LNCAP (cell line): ENCODE results near the gene NEURL2.

Experiments used
- TF ChIP-seq, protein P1 (sequence below): fragments of 450-650 bp; IDR thresholded peaks from 2 replicates; pipeline ENCODE4 v1.5.1; 2017; ENCODE audit warnings: mild to moderate bottlenecking

Gene NEURL2

DNA sequence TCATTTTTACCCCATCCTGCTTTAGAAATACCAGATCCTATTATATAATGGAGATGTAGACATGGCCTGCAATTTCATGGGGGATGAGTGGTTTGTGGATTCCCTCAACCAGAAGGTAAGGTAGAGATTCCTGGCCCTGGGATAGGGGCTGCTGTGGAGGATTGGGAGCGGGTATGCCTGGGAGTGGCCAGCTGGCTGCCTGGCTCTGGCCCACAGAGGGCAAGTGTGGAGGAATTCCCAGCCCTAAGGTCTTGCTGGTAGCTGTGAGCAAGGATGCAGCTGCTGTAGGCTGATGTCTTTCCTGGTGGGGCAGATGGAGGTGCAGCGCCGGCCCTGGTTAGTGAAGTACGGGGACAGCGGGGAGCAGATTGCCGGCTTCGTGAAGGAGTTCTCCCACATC is 6.7 kb upstream of the NEURL2 start:
- TF ChIP-seq, protein P1, sequence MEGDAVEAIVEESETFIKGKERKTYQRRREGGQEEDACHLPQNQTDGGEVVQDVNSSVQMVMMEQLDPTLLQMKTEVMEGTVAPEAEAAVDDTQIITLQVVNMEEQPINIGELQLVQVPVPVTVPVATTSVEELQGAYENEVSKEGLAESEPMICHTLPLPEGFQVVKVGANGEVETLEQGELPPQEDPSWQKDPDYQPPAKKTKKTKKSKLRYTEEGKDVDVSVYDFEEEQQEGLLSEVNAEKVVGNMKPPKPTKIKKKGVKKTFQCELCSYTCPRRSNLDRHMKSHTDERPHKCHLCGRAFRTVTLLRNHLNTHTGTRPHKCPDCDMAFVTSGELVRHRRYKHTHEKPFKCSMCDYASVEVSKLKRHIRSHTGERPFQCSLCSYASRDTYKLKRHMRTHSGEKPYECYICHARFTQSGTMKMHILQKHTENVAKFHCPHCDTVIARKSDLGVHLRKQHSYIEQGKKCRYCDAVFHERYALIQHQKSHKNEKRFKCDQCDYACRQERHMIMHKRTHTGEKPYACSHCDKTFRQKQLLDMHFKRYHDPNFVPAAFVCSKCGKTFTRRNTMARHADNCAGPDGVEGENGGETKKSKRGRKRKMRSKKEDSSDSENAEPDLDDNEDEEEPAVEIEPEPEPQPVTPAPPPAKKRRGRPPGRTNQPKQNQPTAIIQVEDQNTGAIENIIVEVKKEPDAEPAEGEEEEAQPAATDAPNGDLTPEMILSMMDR = no peak

DNA sequence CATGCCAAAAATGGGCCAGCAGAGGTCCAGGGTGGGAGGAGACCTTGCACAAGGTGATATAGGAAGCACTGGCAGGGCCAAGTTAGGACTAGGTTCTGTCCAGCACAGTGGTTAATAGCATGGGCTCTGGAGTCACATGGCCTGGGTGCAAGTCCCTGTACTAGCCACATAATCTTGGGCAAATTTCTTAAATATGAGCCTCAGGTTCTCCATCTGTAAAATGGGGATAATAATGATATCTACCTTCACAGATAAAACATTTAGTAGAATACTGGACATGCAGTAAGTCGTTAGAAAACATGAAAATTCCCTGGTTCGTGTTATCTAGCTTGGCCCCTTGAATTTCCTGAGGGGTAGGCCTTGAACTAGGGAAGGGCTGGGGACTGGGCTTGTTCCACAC is 6.3 kb upstream of the NEURL2 start:
- TF ChIP-seq, protein P1 = no peak

DNA sequence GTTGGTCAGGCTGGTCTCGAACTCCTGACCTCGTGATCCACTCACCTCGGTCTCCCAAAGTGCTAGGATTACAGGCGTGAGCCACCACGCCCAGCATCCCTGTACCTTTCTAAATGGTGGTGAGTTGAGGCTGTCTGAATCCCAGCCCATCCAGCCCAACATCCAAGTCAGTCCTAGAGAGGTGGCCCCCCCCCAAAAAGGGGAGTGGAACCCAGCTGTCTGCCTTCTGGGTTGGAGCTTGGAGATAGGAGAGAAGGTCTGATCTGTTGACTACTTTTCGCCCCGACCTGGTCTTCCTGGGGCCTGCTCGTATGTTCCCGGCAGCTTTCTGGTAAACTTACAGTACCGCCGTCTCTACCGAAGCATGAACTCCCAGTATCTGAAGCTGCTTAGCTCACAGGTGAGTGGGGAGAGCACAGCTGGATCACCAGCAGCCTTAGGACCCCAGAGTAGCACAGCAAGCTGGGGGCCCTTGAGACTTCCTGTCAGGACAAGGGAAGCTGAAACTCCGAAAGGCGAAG is 5.7 kb upstream of the NEURL2 start:
- TF ChIP-seq, protein P1 = no peak

DNA sequence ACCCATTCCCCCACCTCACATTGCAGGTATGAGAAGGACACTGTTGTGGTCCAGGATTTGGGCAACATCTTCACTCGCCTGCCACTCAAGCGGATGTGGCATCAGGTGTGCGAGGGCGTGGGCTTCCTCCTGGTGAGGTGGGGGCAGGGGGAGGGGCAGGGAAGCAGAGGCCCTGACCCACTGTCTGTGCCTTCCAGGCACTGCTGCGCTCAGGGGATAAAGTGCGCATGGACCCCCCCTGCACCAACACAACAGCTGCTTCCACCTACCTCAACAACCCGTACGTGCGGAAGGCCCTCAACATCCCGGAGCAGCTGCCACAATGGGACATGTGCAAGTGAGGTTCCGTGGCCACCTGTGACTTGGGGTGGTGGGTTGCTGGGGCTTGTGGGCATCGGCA is 3.8 kb upstream of the NEURL2 start:
- TF ChIP-seq, protein P1 = no peak

DNA sequence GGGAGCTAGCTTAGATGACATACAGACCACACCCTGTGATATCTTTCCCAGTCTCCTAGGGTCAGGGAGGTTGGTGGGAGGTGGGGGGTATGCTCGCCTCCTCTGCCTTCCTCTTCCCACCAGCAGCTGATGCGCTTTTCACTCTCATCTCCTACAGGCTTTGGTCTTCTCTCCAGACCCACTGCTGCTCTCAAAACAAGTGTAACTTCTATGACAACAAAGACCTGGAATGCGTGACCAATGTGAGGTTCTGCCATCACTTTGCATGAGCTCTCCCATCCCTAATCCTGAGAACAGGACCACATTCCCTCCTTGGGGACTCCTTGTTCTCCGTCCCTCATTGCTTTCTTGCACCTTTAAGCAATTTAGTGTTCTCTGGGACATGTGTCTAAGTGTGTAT is 2.8 kb upstream of the NEURL2 start:
- TF ChIP-seq, protein P1 = no peak

DNA sequence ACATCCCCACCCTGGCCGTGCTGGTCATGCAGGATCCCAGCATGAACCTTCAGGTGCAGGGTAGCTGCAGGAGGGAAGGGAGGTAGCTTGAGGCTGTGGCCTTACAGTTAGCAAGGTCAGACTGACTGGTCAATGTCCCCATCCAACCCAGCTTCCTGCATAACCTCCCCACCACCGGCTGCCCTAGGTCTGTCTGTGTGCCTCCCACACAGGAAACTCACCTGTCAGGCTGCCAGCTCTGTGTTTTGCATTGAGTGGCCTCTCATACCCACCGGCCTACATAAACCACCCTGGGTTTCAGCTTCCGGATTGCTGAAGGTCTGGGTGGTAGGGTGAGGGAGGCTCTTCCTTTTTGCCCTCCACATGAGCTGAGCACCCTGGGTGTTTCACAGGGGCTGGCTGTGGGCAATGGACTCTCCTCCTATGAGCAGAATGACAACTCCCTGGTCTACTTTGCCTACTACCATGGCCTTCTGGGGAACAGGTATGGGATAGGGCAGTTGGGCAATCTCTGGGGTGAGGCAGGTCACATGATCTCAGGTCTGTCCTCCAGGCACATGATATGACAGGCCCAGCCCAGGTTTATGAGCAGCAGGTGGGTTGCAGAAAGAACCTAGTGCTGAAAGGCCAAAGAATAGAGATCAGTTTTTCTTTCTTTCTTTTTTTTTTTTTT is 2.0 kb upstream of the NEURL2 start:
- TF ChIP-seq, protein P1 = no peak

DNA sequence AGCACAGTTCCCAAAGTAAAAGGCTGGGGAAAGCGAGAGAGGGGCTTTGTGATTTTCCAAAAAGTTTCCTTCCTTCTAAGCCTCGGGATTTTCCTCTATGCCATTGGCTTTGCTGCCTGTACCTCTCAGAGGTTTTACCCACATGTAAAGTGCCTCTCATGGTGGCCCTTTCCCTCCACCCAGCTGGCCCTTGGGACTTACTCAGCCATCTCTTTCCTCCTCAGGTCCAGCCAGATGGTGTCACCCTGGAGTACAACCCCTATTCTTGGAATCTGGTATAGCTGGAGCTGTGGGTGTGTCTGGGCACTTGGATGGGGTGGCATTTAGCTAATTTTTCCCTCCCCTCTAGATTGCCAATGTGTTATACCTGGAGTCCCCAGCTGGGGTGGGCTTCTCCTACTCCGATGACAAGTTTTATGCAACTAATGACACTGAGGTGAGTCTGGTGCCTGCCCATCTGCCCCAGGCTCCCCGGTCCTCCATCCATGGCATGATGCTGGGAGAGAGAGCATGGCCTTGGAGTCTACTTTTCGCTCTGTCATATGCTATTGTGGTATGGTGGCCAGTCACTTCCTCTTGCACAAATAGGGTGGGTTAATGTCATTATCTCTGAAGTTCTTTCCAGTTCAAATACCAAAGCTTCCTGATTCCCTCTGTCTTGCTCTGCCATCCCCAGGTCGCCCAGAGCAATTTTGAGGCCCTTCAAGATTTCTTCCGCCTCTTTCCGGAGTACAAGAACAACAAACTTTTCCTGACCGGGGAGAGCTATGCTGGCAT is 1.2 kb upstream of the NEURL2 start:
- TF ChIP-seq, protein P1 = no peak
